ENCODE results near the gene GNG8.
"Not testable (repeated sequence)": the region's sequence is repeated elsewhere in the genome, so short reads cannot be mapped to it uniquely, and the experiment has no call there.

Gene GNG8

GRCh38 chr19:46631481-46631880 is 4.5 kb downstream of the GNG8 start:
- POLR2A ChIA-PET = no interaction called here
- no peak for DNase-seq (ENCODE audit: extremely low spot score)
- CTCF ChIA-PET = interaction anchor here (1.0 to 2.0 kb wide), 3 partner anchors 14 to 30 kb away, joined by 4 to 7 read pairs (median 6); partner anchors contain the start of gene DACT3
- TF ChIP-seq ARNT (IDR thresholded peaks at IDR 0.05) (no peak), L3MBTL2 (conservative IDR thresholded peaks at IDR 0.05) (no peak), FOXK2 (IDR thresholded peaks at IDR 0.05) (no peak), SP1 (IDR thresholded peaks at IDR 0.05) (no peak), FOXM1 (IDR thresholded peaks at IDR 0.05; ENCODE audit: borderline replicate concordance) (no peak), ZNF384 (IDR thresholded peaks at IDR 0.05) (no peak), LEF1 (IDR thresholded peaks at IDR 0.05; ENCODE audit: borderline replicate concordance) (no peak), CTBP1 (IDR thresholded peaks at IDR 0.05; ENCODE audit: borderline replicate concordance) (no peak), TARDBP (IDR thresholded peaks at IDR 0.05) (no peak), NFRKB (IDR thresholded peaks at IDR 0.05) (no peak), HDGF (IDR thresholded peaks at IDR 0.05; ENCODE audit: borderline replicate concordance) (no peak), SUZ12 (IDR thresholded peaks at IDR 0.05) (no peak), ELF4 (IDR thresholded peaks at IDR 0.05) (no peak)
- TF ChIP-seq, protein P1, sequence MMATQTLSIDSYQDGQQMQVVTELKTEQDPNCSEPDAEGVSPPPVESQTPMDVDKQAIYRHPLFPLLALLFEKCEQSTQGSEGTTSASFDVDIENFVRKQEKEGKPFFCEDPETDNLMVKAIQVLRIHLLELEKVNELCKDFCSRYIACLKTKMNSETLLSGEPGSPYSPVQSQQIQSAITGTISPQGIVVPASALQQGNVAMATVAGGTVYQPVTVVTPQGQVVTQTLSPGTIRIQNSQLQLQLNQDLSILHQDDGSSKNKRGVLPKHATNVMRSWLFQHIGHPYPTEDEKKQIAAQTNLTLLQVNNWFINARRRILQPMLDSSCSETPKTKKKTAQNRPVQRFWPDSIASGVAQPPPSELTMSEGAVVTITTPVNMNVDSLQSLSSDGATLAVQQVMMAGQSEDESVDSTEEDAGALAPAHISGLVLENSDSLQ (IDR thresholded peaks at IDR 0.05) = no peak

GRCh38 chr19:46630586-46631205 is 5.3 kb downstream of the GNG8 start:
- ChIA-PET CTCF (interaction anchor here (1.0 to 2.0 kb wide), 3 partner anchors 14 to 31 kb away, joined by 4 to 7 read pairs (median 6); partner anchors contain the start of gene DACT3), POLR2A (no interaction called here)
- TF ChIP-seq HDGF (IDR thresholded peaks at IDR 0.05; ENCODE audit: borderline replicate concordance) (no peak), LEF1 (IDR thresholded peaks at IDR 0.05; ENCODE audit: borderline replicate concordance) (no peak), NFRKB (IDR thresholded peaks at IDR 0.05) (no peak), TARDBP (IDR thresholded peaks at IDR 0.05) (no peak), L3MBTL2 (conservative IDR thresholded peaks at IDR 0.05) (no peak), ELF4 (IDR thresholded peaks at IDR 0.05) (no peak), ARNT (IDR thresholded peaks at IDR 0.05) (no peak)
- no peak for DNase-seq (ENCODE audit: extremely low spot score)

GRCh38 chr19:46629546-46630025 is 6.4 kb downstream of the GNG8 start:
- CTCF ChIA-PET = interaction anchor here (0.8 kb wide), 1 partner anchor 15 kb away, joined by 3 read pairs; no protein-coding TSS in a partner anchor
- POLR2A ChIA-PET = interaction anchor here (1.0 kb wide), 1 partner anchor 28 kb away, joined by 3 read pairs; no protein-coding TSS in a partner anchor
- TF ChIP-seq NFRKB (IDR thresholded peaks at IDR 0.05) (no peak), ZNF384 (IDR thresholded peaks at IDR 0.05) (no peak), FOXK2 (IDR thresholded peaks at IDR 0.05) (no peak), ARNT (IDR thresholded peaks at IDR 0.05) (no peak), L3MBTL2 (conservative IDR thresholded peaks at IDR 0.05) (no peak), FOXA1 (IDR thresholded peaks at IDR 0.05) (no peak), FOXM1 (IDR thresholded peaks at IDR 0.05; ENCODE audit: borderline replicate concordance) (no peak), SUZ12 (IDR thresholded peaks at IDR 0.05) (no peak), BHLHE40 (IDR thresholded peaks at IDR 0.05; ENCODE audit: borderline replicate concordance) (no peak), HDGF (IDR thresholded peaks at IDR 0.05; ENCODE audit: borderline replicate concordance) (no peak), CTBP1 (IDR thresholded peaks at IDR 0.05; ENCODE audit: borderline replicate concordance) (no peak), SP1 (IDR thresholded peaks at IDR 0.05) (no peak), LEF1 (IDR thresholded peaks at IDR 0.05; ENCODE audit: borderline replicate concordance) (no peak)
- TF ChIP-seq, protein P1 (IDR thresholded peaks at IDR 0.05) = no peak
- no peak for DNase-seq (ENCODE audit: extremely low spot score)

GRCh38 chr19:46628970-46629369 is 7.0 kb downstream of the GNG8 start:
- DNase-seq (ENCODE audit: extremely low spot score) = not testable (repeated sequence)
- CTCF ChIA-PET = interaction anchor here (0.8 kb wide), 1 partner anchor 15 kb away, joined by 3 read pairs; no protein-coding TSS in a partner anchor
- POLR2A ChIA-PET = interaction anchor here (1.0 kb wide), 1 partner anchor 27 kb away, joined by 3 read pairs; no protein-coding TSS in a partner anchor

GRCh38 chr19:46626446-46626845 is 9.6 kb downstream of the GNG8 start:
- TF ChIP-seq FOXK2 (IDR thresholded peaks at IDR 0.05) = no peak
- TF ChIP-seq SP1 (IDR thresholded peaks at IDR 0.05) = no peak
- no peak for TF ChIP-seq HDGF (IDR thresholded peaks at IDR 0.05; ENCODE audit: borderline replicate concordance)
- no peak for TF ChIP-seq LEF1 (IDR thresholded peaks at IDR 0.05; ENCODE audit: borderline replicate concordance)
- TF ChIP-seq CTBP1 (IDR thresholded peaks at IDR 0.05; ENCODE audit: borderline replicate concordance) = no peak
- no peak for TF ChIP-seq FOXM1 (IDR thresholded peaks at IDR 0.05; ENCODE audit: borderline replicate concordance)
- TF ChIP-seq TARDBP (IDR thresholded peaks at IDR 0.05) = no peak
- TF ChIP-seq NFRKB (IDR thresholded peaks at IDR 0.05) = no peak
- TF ChIP-seq ELF4 (IDR thresholded peaks at IDR 0.05) = no peak
- TF ChIP-seq ARNT (IDR thresholded peaks at IDR 0.05) = no peak
- POLR2A ChIA-PET = no interaction called here
- CTCF ChIA-PET = interaction anchor here (0.6 kb wide), 1 partner anchor 124 kb away, joined by 3 read pairs; no protein-coding TSS in a partner anchor
- no peak for DNase-seq (ENCODE audit: extremely low spot score)

DNA sequence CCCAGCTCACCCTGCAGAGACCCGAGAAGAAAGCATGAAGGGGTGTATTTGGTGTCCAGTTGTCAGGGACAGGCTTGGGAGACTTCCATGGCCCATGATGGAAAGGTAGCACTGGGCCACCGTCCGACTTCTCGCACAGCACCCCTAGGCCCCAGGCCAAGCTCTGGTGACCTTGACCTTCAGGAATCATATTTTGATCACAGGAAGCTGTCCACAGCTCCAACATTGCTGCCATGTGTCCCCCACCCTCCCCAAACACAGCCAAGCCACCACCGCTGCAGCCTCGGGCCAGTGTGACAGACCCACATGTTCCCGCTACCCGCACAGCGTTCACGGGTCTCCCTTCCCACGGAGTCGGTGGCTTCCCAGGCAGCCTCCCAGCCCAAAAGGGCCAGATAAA is 10.3 kb downstream of the GNG8 start:
- ChIA-PET POLR2A (no interaction called here), CTCF (interaction anchor here (0.5 kb wide), 1 partner anchor 378 kb away, joined by 3 read pairs; no protein-coding TSS in a partner anchor)
- TF ChIP-seq TARDBP (IDR thresholded peaks at IDR 0.05) = no peak
- no peak for TF ChIP-seq CTBP1 (IDR thresholded peaks at IDR 0.05; ENCODE audit: borderline replicate concordance)
- no peak for TF ChIP-seq SUZ12 (IDR thresholded peaks at IDR 0.05)
- TF ChIP-seq NFRKB (IDR thresholded peaks at IDR 0.05) = no peak
- TF ChIP-seq BHLHE40 (IDR thresholded peaks at IDR 0.05; ENCODE audit: borderline replicate concordance) = no peak
- TF ChIP-seq FOXM1 (IDR thresholded peaks at IDR 0.05; ENCODE audit: borderline replicate concordance) = no peak
- TF ChIP-seq ARNT (IDR thresholded peaks at IDR 0.05) = no peak
- TF ChIP-seq L3MBTL2 (conservative IDR thresholded peaks at IDR 0.05) = no peak
- no peak for TF ChIP-seq FOXK2 (IDR thresholded peaks at IDR 0.05)
- no peak for TF ChIP-seq LEF1 (IDR thresholded peaks at IDR 0.05; ENCODE audit: borderline replicate concordance)
- TF ChIP-seq FOXA1 (IDR thresholded peaks at IDR 0.05) = no peak
- no peak for TF ChIP-seq ELF4 (IDR thresholded peaks at IDR 0.05)
- TF ChIP-seq HDGF (IDR thresholded peaks at IDR 0.05; ENCODE audit: borderline replicate concordance) = no peak
- DNase-seq (ENCODE audit: extremely low spot score) = no peak
